NCI-H2107 treated with DMSO at 0.1 percent for 48 hours (cell line): ENCODE results near the gene EFS.

ENCODE experiments used
- DNase-seq: peaks from one replicate; lab custom pipeline; 2025; ENCODE audit not compliant: unreplicated experiment; lab: John Stamatoyannopoulos, UW

The EFS gene

DNA sequence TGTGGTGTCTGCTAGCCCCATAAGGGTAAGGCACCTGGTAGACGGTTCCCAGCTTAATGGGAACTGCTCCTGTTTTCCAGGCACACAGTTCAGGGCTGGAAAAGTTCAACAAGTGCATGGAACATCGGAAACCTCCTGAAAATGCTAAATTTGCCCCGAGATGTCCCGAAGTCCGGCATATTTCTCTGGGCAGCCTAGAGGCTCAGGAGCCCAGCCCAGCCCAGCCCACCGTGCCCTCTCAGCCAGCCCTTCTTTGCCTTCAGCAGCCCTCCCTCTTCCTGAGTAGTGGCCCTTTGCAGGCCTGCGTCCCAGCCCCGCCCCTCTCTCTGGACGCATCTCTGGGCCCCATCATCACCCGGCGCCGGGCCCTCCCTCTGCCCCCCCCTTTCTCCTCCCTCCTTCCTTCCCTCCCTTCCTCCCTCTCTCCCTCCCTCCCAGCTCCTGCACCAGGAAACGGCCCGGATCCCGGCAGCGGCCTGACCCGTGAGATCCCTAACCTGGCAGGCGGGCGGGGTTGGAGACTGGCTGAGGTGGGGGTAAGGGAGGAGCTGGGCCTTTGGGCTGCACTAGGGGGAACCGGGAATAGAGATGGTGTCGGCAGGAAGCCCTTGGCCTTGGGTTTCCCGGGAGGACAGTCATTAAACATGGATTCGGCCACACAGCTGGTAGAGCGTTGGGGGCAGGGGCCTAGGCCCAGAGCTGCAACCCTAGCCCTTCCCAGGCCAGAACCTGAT, 58.4 kb downstream of the EFS start, which contains the start of gene BCL2L2:
Gene BCL2L2 (plus strand): TSS at position 422 of the 734 bp plus-strand sequence. CDS start 935 bp downstream, outside the sequence.
- peak; percentile 93 for DNase-seq
